GM18858 (cell line): ENCODE measurements around the gene PDPR.
"Not testable (repeated sequence)": the region's sequence is repeated elsewhere in the genome, so short reads cannot be mapped to it uniquely, and the experiment has no call there.

Experiments used
- ATAC-seq: cut with Tn5 transposase; IDR thresholded peaks from one replicate; pipeline ENCODE4 v1.9.1; 2021; ENCODE audit not compliant: unreplicated experiment

Gene PDPR

GRCh38 chr16:70113982-70114826 is at the start of gene PDPR:
PDPR (plus strand) TSS chr16:70114332; CDS start chr16:70120493, 6,161 bp downstream.
- peak; percentile 84 for ATAC-seq

GRCh38 chr16:70064841-70065370 is 49.2 kb upstream of the PDPR start:
- ATAC-seq = not testable (repeated sequence)

- ATAC-seq = not testable (repeated sequence)
Observed at GRCh38 chr16:70065376-70065745, 48.8 kb upstream of the PDPR start.

- ATAC-seq = peak; percentile 71
Observed at GRCh38 chr16:70065746-70066658, 48.1 kb upstream of the PDPR start.

GRCh38 chr16:70066751-70067150 is 47.4 kb upstream of the PDPR start:
- ATAC-seq = not testable (repeated sequence)

GRCh38 chr16:70079081-70079480 is 35.1 kb upstream of the PDPR start:
- ATAC-seq = not testable (repeated sequence)

- ATAC-seq = not testable (repeated sequence)
Observed at GRCh38 chr16:70081219-70081618, 32.9 kb upstream of the PDPR start.

GRCh38 chr16:70083931-70084330 is 30.2 kb upstream of the PDPR start:
- not testable (repeated sequence) for ATAC-seq

- not testable (repeated sequence) for ATAC-seq
Observed at GRCh38 chr16:70088160-70088559, 26.0 kb upstream of the PDPR start.

GRCh38 chr16:70088877-70089276 is 25.3 kb upstream of the PDPR start:
- ATAC-seq = not testable (repeated sequence)

- ATAC-seq = not testable (repeated sequence)
Observed at GRCh38 chr16:70089289-70089688, 24.8 kb upstream of the PDPR start.

GRCh38 chr16:70091104-70091503 is 23.0 kb upstream of the PDPR start:
- ATAC-seq = not testable (repeated sequence)

GRCh38 chr16:70094096-70094495 is 20.0 kb upstream of the PDPR start:
- ATAC-seq = not testable (repeated sequence)

- ATAC-seq = not testable (repeated sequence)
Observed at GRCh38 chr16:70109583-70110279, 4.4 kb upstream of the PDPR start.

GRCh38 chr16:70112162-70112561 is 2.0 kb upstream of the PDPR start:
- not testable (repeated sequence) for ATAC-seq

GRCh38 chr16:70113599-70113981 is 542 bp upstream of the PDPR start:
- ATAC-seq = peak; percentile 2

GRCh38 chr16:70118354-70118753 is 4.2 kb downstream of the PDPR start:
- ATAC-seq = not testable (repeated sequence)

GRCh38 chr16:70118776-70119175 is 4.6 kb downstream of the PDPR start:
- not testable (repeated sequence) for ATAC-seq

- not testable (repeated sequence) for ATAC-seq
Observed at GRCh38 chr16:70120398-70120797, 6.3 kb downstream of the PDPR start.

- ATAC-seq = not testable (repeated sequence)
Observed at GRCh38 chr16:70123822-70124221, 9.7 kb downstream of the PDPR start.

GRCh38 chr16:70126226-70126625 is 12.1 kb downstream of the PDPR start:
- ATAC-seq = not testable (repeated sequence)
